IMR-90 (cell line): ENCODE data around the gene DESI1. TPM values are rescaled to one million over a fixed set of nuclear protein-coding genes. Genes with fewer than 3 reads are reported as not detected.
A peak's percentile ranks its signal among the peaks of the same experiment; 100 is the strongest.
"Not testable (repeated sequence)": the region's sequence is repeated elsewhere in the genome, so short reads cannot be mapped to it uniquely, and the experiment has no call there.

Experiments used
- ATAC-seq: fragments of 200-7000 bp; cut with Tn5 transposase; 2 replicates; pipeline ENCODE4 v1.9.1; 2020; ENCODE audit warnings: low read depth, mild to moderate bottlenecking, moderate library complexity
- BruUV-seq: library from RNA; stranded (reverse); fragments of 400-500 nt; replicated peaks from 2 replicates; lab custom pipeline; 2021; lab: Mats Ljungman, UMichigan
- CTCF ChIA-PET: fragments of 300-600 bp; formaldehyde crosslinking; extraction: SDS; loops from one replicate; lab custom pipeline; 2021; ENCODE audit warnings: antibody characterized with exemption; lab: Yijun Ruan, JAX
- POLR2A ChIA-PET: fragments of 300-600 bp; sonication (Branson Sonifier 250); formaldehyde crosslinking; loops from one replicate; lab custom pipeline; 2022; ENCODE audit warnings: antibody characterized with exemption; ENCODE audit not compliant: unreplicated experiment; lab: Charles Lee
- DNase-seq: peaks from one replicate; pipeline ENCODE4 v3.0.0; 2013
- H2AFZ ChIP-seq: replicated peaks from 2 replicates; pipeline ENCODE3; 2013; ENCODE audit warnings: low read length, mild to moderate bottlenecking; ENCODE audit not compliant: poor library complexity
- H2AK5ac ChIP-seq: 2 replicates; pipeline ENCODE4 v1.6.1; 2013; ENCODE audit warnings: low read depth, low read length, inconsistent platforms
- H2AK9ac ChIP-seq: replicated peaks from 2 replicates; pipeline ENCODE3; 2013; ENCODE audit warnings: mild to moderate bottlenecking, low read depth, low read length, moderate library complexity; ENCODE audit not compliant: poor library complexity
- H2BK120ac ChIP-seq: 2 replicates; pipeline ENCODE4 v1.6.1; 2013; ENCODE audit warnings: low read depth, low read length, inconsistent platforms
- H2BK15ac ChIP-seq: 3 replicates; pipeline ENCODE4 v1.6.1; 2013; ENCODE audit warnings: low read depth, low read length, inconsistent platforms
- H2BK20ac ChIP-seq: 2 replicates; pipeline ENCODE4 v1.6.1; 2013; ENCODE audit warnings: low read depth, mild to moderate bottlenecking, inconsistent platforms, low read length, moderate library complexity
- H2BK5ac ChIP-seq: 2 replicates; pipeline ENCODE4 v1.6.1; 2013; ENCODE audit warnings: mild to moderate bottlenecking, low read depth, low read length, inconsistent platforms; ENCODE audit not compliant: poor library complexity, severe bottlenecking
- H3K14ac ChIP-seq: replicated peaks from 2 replicates; pipeline ENCODE4 v1.6.1; 2013; ENCODE audit warnings: low read depth, low read length, inconsistent platforms
- H3K18ac ChIP-seq: 2 replicates; pipeline ENCODE4 v1.6.1; 2013; ENCODE audit warnings: low read depth, low read length, control low read depth
- H3K23ac ChIP-seq: 2 replicates; pipeline ENCODE4 v1.6.1; 2013; ENCODE audit warnings: low read depth, low read length, inconsistent platforms
- H3K27ac ChIP-seq: 2 replicates; pipeline ENCODE4 v1.5.1; 2013; ENCODE audit warnings: mild to moderate bottlenecking, control low read depth, low read length; ENCODE audit not compliant: insufficient read depth
- H3K27me3 ChIP-seq: 2 replicates; pipeline ENCODE4 v1.6.1; 2013; ENCODE audit warnings: low read length; ENCODE audit not compliant: control insufficient read depth, insufficient read depth
- H3K36me3 ChIP-seq: 2 replicates; pipeline ENCODE4 v1.6.1; 2013; ENCODE audit warnings: low read length, mixed read lengths; ENCODE audit not compliant: control insufficient read depth, insufficient read depth
- H3K4ac ChIP-seq: 2 replicates; pipeline ENCODE4 v1.6.1; 2013; ENCODE audit warnings: low read depth, low read length, inconsistent platforms
- H3K4me1 ChIP-seq: 2 replicates; pipeline ENCODE4 v1.6.1; 2013; ENCODE audit warnings: low read length, mixed read lengths; ENCODE audit not compliant: control insufficient read depth, insufficient read depth
- H3K4me2 ChIP-seq: 2 replicates; pipeline ENCODE4 v1.6.1; 2013; ENCODE audit warnings: low read depth, mild to moderate bottlenecking, control low read depth, low read length, moderate library complexity
- H3K4me3 ChIP-seq: 2 replicates; pipeline ENCODE4 v1.5.1; 2013; ENCODE audit warnings: low read depth, mild to moderate bottlenecking, control low read depth, low read length, moderate library complexity; ENCODE audit not compliant: insufficient read depth
- H3K56ac ChIP-seq: 2 replicates; pipeline ENCODE4 v1.6.1; 2013; ENCODE audit warnings: low read length, inconsistent platforms; ENCODE audit not compliant: insufficient read depth; ENCODE audit errors: extremely low read depth
- H3K79me1 ChIP-seq, 2 experiments: 2 replicates each; pipeline ENCODE4 v1.6.1; 2013; ENCODE audit warnings: low read length in 2 of 2, inconsistent platforms in 1 of 2, low read depth in 1 of 2
- H3K9ac ChIP-seq: 2 replicates; pipeline ENCODE4 v1.6.1; 2013; ENCODE audit warnings: low read depth, low read length, control low read depth
- H3K9me1 ChIP-seq: 2 replicates; pipeline ENCODE4 v1.6.1; 2013; ENCODE audit warnings: low read length, inconsistent platforms; ENCODE audit not compliant: insufficient read depth
- H3K9me3 ChIP-seq: 2 replicates; pipeline ENCODE4 v1.6.1; 2013; ENCODE audit warnings: low read length; ENCODE audit not compliant: control insufficient read depth, insufficient read depth
- H4K20me1 ChIP-seq: 2 replicates; pipeline ENCODE4 v1.6.1; 2013; ENCODE audit warnings: low read length, inconsistent platforms; ENCODE audit not compliant: insufficient read depth
- H4K5ac ChIP-seq: 2 replicates; pipeline ENCODE4 v1.6.1; 2013; ENCODE audit warnings: mild to moderate bottlenecking, low read depth, low read length, control low read depth
- H4K8ac ChIP-seq, 2 experiments: 2 replicates each; pipeline ENCODE4 v1.6.1; 2013; ENCODE audit warnings: low read depth in 2 of 2, low read length in 2 of 2, control low read depth in 1 of 2, inconsistent platforms in 1 of 2
- H4K91ac ChIP-seq: 2 replicates; pipeline ENCODE4 v1.6.1; 2013; ENCODE audit warnings: low read depth, low read length, inconsistent platforms; ENCODE audit not compliant: insufficient read depth
- CEBPB ChIP-seq: IDR thresholded peaks from 2 replicates; pipeline ENCODE4 v1.6.1; 2012; ENCODE audit warnings: low read depth, low read length, improper control_type of control experiment
- CHD1 ChIP-seq: IDR thresholded peaks from 2 replicates; pipeline ENCODE4 v1.6.1; 2012; ENCODE audit warnings: low read depth, low read length, improper control_type of control experiment
- FOS ChIP-seq: fragments of 150-350 bp; IDR thresholded peaks from 2 replicates; pipeline ENCODE4 v1.6.1; 2016; ENCODE audit warnings: low read depth, low read length
- POLR2A ChIP-seq: IDR thresholded peaks from 2 replicates; pipeline ENCODE4 v1.6.1; 2012; ENCODE audit warnings: mild to moderate bottlenecking, low read depth, low read length
- RAD21 ChIP-seq: IDR thresholded peaks from 2 replicates; pipeline ENCODE4 v1.6.1; 2012; ENCODE audit warnings: low read length, improper control_type of control experiment
- WGBS, 2 experiments: methylation state at CpG; one replicate each; pipeline versions ENCODE4 v1.1.5 to v1.1.7; 2013; ENCODE audit warnings: missing lambda C conversion rate in 2 of 2; ENCODE audit not compliant: insufficient read length in 1 of 2; ENCODE audit errors: extremely low coverage in 2 of 2; 5-methylcytosine and 5-hydroxymethylcytosine counted together
- dilution Hi-C: fragments of 300-500 bp; cut with HindIII; formaldehyde crosslinking; loops from one replicate; pipeline ENCODE4 v1.14.3; 2018; ENCODE audit warnings: low sequenced_read_pairs; ENCODE audit not compliant: unreplicated experiment
- in situ Hi-C: fragments of 300-500 bp; cut with MboI; formaldehyde crosslinking; loops from 3 replicates; pipeline ENCODE4 v1.14.3; 2019; ENCODE audit warnings: low sequenced_read_pairs, inconsistent platforms, mixed read lengths
- intact Hi-C: fragments of 100-400 bp; cut with micrococcal nuclease; formaldehyde crosslinking; loops from 2 replicates; pipeline ENCODE4 v1.10.0; 2022
- polyA plus RNA-seq, 3 experiments: library from polyadenylated mRNA; depleted of rRNA; stranded (reverse); fragments of >200 nt; gene quantifications; 2 replicates each; pipeline ENCODE4 v1.2.3, GENCODE V29; 2012; ENCODE audit warnings: low replicate concordance in 1 of 3
- total RNA-seq: library from RNA; depleted of rRNA; stranded (reverse); fragments of >200 nt; gene quantifications from 2 replicates; pipeline ENCODE4 v1.2.3, GENCODE V29; 2012

The DESI1 gene
- total and polyA plus RNA-seq, 2 of the 4 experiments (the other 2 are of a cell fraction), result 14.5 to 24.9 TPM

GRCh38 chr22:41560095-41560471 lies 60.8 kb downstream of the DESI1 start:
- H3K4ac ChIP-seq, result peak overlapping the region; percentile 98
- H4K20me1 ChIP-seq, result no peaks in the 10 kb centered on the region; the same call in 1 of the 2 replicates
- no peaks in the 10 kb centered on the region for H3K9me3 ChIP-seq
- peak overlapping the region; percentile 62 for H3K18ac ChIP-seq
- H2BK20ac ChIP-seq, result peak overlapping the region; percentile 72
- peaks cover 8 to 75% of the 10 kb centered on the region in 2 experiments; a peak in 3 of 4 replicates for H3K79me1 ChIP-seq
- no peak for ATAC-seq
- no TSS peak for BruUV-seq
- POLR2A ChIA-PET, result interaction anchor here (1.2 kb wide), 1 partner anchor 16 kb away, joined by 5 read pairs; no protein-coding TSS in a partner anchor
- H3K4me1 ChIP-seq, result peaks cover 40% of the 10 kb centered on the region
- peaks cover 3% of the 10 kb centered on the region; the same call in 1 of the 2 replicates for H3K36me3 ChIP-seq
- peak overlapping the region; percentile 99 for H2BK15ac ChIP-seq
- TF ChIP-seq FOS (no peak), RAD21 (no peak), CHD1 (no peak), CEBPB (no peak), POLR2A (no peak)
- CTCF ChIA-PET, result no interaction called here
- peak overlapping the region; percentile 89 for H4K91ac ChIP-seq
- peak overlapping the region; percentile 94 for H3K4me2 ChIP-seq
- peak overlapping the region; percentile 44 for H3K23ac ChIP-seq
- in situ Hi-C loops, result no loop called here
- peak overlapping the region; percentile 48 to 87; a peak in 3 of 4 replicates for H4K8ac ChIP-seq
- H2BK120ac ChIP-seq, result peak overlapping the region; percentile 92
- peak overlapping the region; percentile 73 for H3K27ac ChIP-seq
- H3K27me3 ChIP-seq, result no peaks in the 10 kb centered on the region
- peak overlapping the region; percentile 16; the same call in 1 of the 2 replicates for H3K4me3 ChIP-seq
- H3K9me1 ChIP-seq, result peaks cover 39% of the 10 kb centered on the region
- H2AK9ac ChIP-seq, result peak overlapping the region; percentile 99
- H3K9ac ChIP-seq, result peak overlapping the region; percentile 83
- peak overlapping the region; percentile 97 for H2AK5ac ChIP-seq
- H2BK5ac ChIP-seq, result peak overlapping the region; percentile 85
- peak overlapping the region; percentile 98 for H3K14ac ChIP-seq
- peak overlapping the region; percentile 88 for H2AFZ ChIP-seq
- dilution Hi-C loops, result no loop called here
- peak overlapping the region; percentile 38 for H4K5ac ChIP-seq
- no peak for DNase-seq
- H3K56ac ChIP-seq, result peak overlapping the region; percentile 69; the same call in 1 of the 2 replicates
- intact Hi-C loops, result no loop called here
- no CpG with 5 or more reads among the region's 6 CpGs for WGBS, 2 experiments

GRCh38 chr22:41558241-41558630 lies 62.6 kb downstream of the DESI1 start:
- peak overlapping the region; percentile 94 for H2AK9ac ChIP-seq
- H3K9ac ChIP-seq, H3K18ac ChIP-seq, H3K36me3 ChIP-seq, H3K4me3 ChIP-seq, intact Hi-C loops, dilution Hi-C loops, DNase-seq, CTCF ChIA-PET, H3K56ac ChIP-seq, ATAC-seq, H3K4me2 ChIP-seq, BruUV-seq, POLR2A ChIA-PET, in situ Hi-C loops, H3K23ac ChIP-seq, H4K20me1 ChIP-seq, H3K27me3 ChIP-seq, H3K9me3 ChIP-seq: not testable (repeated sequence)
- peak overlapping the region; percentile 99 for H4K91ac ChIP-seq
- peak overlapping the region; percentile 96 for H2BK15ac ChIP-seq
- WGBS, 2 experiments, result 84% methylated on average over 3 of the region's 13 CpGs; no CpG with 5 or more reads in 1 of the 2 experiments
- H4K8ac ChIP-seq, result peak overlapping the region; percentile 96 to 99; a peak in 3 of 4 replicates
- peaks cover 36% of the 10 kb centered on the region for H3K4me1 ChIP-seq
- peaks cover 4 to 59% of the 10 kb centered on the region in 2 experiments; a peak in 3 of 4 replicates for H3K79me1 ChIP-seq
- H2AFZ ChIP-seq, result peak overlapping the region; percentile 94
- H3K4ac ChIP-seq, result peak overlapping the region; percentile 99
- H2AK5ac ChIP-seq, result peak overlapping the region; percentile 99
- H4K5ac ChIP-seq, result peak overlapping the region; percentile 89
- peaks cover 34% of the 10 kb centered on the region for H3K9me1 ChIP-seq
- H3K14ac ChIP-seq, result peak overlapping the region; percentile 96; the same call in 1 of the 2 replicates
- H2BK20ac ChIP-seq, result peak overlapping the region; percentile 93
- H2BK5ac ChIP-seq, result peak overlapping the region; percentile 87
- H2BK120ac ChIP-seq, result peak overlapping the region; percentile 99
- peak overlapping the region; percentile 90 for H3K27ac ChIP-seq
